Fibroblast of upper back skin (primary cell): ENCODE data around the gene VMP1.

Experiments
- DNase-seq: peaks from one replicate; pipeline ENCODE4 v3.0.0-alpha.2; 2013

The VMP1 gene

GRCh38 chr17:59707149-59707970 lies at the start of gene VMP1, which contains the start of gene PTRH2:
Gene VMP1 (plus strand): TSS chr17:59707654. CDS start chr17:59731447, 23,793 bp downstream.
Gene PTRH2 (minus strand): TSS chr17:59707430. CDS start chr17:59697978, 9,452 bp downstream.
- DNase-seq: peak; percentile 100

GRCh38 chr17:59666235-59666634 lies 41.2 kb upstream of the VMP1 start:
- DNase-seq: no peak

GRCh38 chr17:59668816-59669215 lies 38.6 kb upstream of the VMP1 start:
- DNase-seq: peak; percentile 97

- DNase-seq: no peak
Measured at GRCh38 chr17:59669411-59669810, 38.0 kb upstream of the VMP1 start.

- DNase-seq: no peak
Measured at GRCh38 chr17:59669944-59670343, 37.5 kb upstream of the VMP1 start.

GRCh38 chr17:59671386-59671785 lies 36.1 kb upstream of the VMP1 start:
- no peak for DNase-seq

- DNase-seq: no peak
Measured at GRCh38 chr17:59675231-59675630, 32.2 kb upstream of the VMP1 start.

- DNase-seq: peak; percentile 69
Measured at GRCh38 chr17:59676716-59677115, 30.7 kb upstream of the VMP1 start.

GRCh38 chr17:59678918-59679317 lies 28.5 kb upstream of the VMP1 start:
- no peak for DNase-seq

- DNase-seq: peak; percentile 78
Measured at GRCh38 chr17:59680314-59680713, 27.1 kb upstream of the VMP1 start.

GRCh38 chr17:59683283-59683682 lies 24.2 kb upstream of the VMP1 start:
- DNase-seq: no peak

- DNase-seq: no peak
Measured at GRCh38 chr17:59684967-59685366, 22.5 kb upstream of the VMP1 start.

- DNase-seq: no peak
Measured at GRCh38 chr17:59688008-59688407, 19.4 kb upstream of the VMP1 start.

- DNase-seq: no peak
Measured at GRCh38 chr17:59688496-59688895, 19.0 kb upstream of the VMP1 start.

- no peak for DNase-seq
Measured at GRCh38 chr17:59693582-59693981, 13.9 kb upstream of the VMP1 start.

- no peak for DNase-seq
Measured at GRCh38 chr17:59694344-59694743, 13.1 kb upstream of the VMP1 start.

- peak; percentile 11 for DNase-seq
Measured at GRCh38 chr17:59695945-59696681, 11.3 kb upstream of the VMP1 start.

GRCh38 chr17:59696682-59697277 lies 10.7 kb upstream of the VMP1 start:
- DNase-seq: no peak

- no peak for DNase-seq
Measured at GRCh38 chr17:59698143-59698542, 9.3 kb upstream of the VMP1 start.

- no peak for DNase-seq
Measured at GRCh38 chr17:59699218-59699617, 8.2 kb upstream of the VMP1 start.

GRCh38 chr17:59699786-59700185 lies 7.7 kb upstream of the VMP1 start:
- DNase-seq: no peak

- no peak for DNase-seq
Measured at GRCh38 chr17:59702304-59702703, 5.2 kb upstream of the VMP1 start.

- no peak for DNase-seq
Measured at GRCh38 chr17:59707971-59708430, 547 bp downstream of the VMP1 start.

GRCh38 chr17:59711936-59712335 lies 4.5 kb downstream of the VMP1 start:
- no peak for DNase-seq
